ENCODE results near the gene MAP3K5. TPM values are rescaled to one million over a fixed set of nuclear protein-coding genes. Genes with fewer than 3 reads are reported as not detected.
"Not testable (repeated sequence)": the region's sequence is repeated elsewhere in the genome, so short reads cannot be mapped to it uniquely, and the experiment has no call there.

MAP3K5 gene
- total RNA-seq, 1 donor from 2014 or later, result 15.7 TPM

DNA sequence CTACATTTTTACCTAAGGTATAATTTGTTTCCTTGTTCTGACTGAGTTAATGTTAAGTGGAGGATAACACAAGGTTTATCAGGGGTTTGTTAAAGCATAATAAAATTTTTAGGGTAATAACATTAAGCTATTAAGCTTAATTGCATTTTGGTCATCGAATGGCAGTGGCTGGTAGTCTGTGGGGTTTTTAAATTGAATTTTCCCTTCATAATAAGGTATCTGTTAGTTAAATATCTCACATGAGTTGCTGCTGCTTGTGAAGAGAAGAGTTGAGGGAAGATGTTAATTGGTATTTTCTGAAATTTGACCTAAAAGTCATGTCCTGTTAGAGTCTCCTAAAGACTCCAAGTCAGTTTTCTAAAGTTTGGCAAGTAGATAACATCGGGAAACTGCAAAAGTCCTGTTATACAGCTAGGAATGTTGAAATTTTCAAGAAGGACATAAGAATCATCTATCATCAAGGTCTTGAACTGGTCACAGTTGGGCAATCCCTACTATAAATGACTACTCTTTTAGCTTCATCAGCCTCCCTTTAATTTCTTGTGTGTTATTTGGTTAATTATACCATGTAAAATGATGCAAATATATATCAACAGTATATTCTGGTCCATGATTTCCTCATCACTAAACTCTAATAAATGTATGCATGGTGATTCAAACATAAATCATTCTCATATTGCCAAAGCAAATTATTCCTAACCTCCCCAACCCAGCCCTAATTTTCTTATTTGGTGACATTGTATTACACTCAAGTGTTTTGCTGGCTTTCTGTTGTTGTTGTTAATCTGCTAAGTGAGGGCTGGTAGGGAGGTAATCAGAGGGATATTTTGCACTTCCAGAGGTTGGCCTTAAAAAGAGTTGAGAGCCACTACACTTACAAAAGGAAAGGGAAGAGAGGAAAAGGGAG lies 64.0 kb downstream of the MAP3K5 start:
- DNase-seq (ENCODE audit: low read depth), result no peak

DNA sequence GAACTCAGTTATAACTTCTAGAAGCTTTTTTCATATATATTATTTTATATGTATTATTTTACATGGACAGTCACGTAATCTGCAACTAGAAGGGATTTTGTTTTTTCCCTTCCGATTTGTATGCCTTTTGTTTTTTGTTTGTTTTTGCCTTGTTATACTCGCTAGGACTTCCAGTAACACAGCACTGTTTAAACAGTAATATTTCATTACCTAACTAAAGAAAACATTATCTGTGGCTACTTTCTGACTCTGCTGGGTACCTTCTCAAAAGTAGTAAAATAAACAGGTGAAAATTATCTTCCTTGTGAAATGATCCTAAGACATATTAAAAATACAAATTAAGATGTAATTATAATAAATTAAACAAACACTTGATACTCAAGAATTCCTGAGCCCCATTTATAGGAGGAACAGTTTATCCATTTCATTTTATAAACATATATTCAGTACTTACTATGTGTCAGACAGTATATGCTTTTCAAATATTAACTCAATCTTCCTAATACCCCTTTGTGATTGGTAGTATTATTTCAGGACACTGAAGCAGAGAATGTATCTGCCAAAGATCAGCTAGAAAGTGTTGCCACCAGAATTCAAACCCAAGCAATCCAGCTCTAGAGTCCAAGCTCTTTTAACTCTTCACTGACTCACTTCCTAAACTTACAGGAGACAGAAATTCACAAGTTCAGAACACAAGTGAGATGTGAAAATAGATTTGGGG lies 65.3 kb downstream of the MAP3K5 start:
- no peak for DNase-seq (ENCODE audit: low read depth)

DNA sequence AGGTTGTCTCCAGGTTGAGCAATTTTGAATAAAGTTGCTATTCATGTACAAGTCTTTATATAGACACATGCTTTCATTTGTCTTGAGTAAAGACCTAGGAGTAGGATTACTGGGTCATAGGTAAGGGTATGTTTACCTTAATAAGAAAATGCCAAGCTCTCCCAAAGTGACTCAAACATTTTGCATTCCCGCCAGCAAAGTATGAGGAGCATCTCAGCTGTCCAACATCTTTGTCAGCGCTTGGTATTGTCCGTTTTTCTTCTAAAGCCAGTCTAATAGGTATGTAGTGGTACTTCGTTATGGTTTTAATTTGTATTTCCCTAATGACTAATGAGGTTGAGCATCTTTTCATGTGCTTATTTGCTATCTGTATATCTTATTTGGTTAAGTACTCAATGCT lies 67.2 kb downstream of the MAP3K5 start:
- DNase-seq (ENCODE audit: low read depth), result no peak

DNA sequence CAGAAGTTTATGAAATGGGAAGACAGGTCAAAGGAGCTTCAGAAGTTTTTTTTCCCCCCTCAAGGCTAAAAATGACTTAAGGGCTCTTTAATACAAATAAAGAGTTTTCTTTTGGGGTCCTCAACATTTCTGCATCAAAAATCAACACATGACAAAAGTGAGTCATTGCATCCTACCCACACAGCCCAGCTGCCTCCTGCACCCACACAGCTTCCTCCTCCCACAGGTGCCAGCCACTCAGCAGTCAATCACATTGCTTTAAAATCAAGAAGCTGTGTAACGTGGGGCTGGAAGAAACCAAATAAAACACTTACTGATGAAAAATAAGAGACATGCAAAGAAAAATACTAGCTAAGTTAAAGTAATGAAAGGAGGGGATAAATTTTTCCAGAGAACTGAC lies 68.5 kb downstream of the MAP3K5 start:
- DNase-seq (ENCODE audit: low read depth), result peak; percentile 65

DNA sequence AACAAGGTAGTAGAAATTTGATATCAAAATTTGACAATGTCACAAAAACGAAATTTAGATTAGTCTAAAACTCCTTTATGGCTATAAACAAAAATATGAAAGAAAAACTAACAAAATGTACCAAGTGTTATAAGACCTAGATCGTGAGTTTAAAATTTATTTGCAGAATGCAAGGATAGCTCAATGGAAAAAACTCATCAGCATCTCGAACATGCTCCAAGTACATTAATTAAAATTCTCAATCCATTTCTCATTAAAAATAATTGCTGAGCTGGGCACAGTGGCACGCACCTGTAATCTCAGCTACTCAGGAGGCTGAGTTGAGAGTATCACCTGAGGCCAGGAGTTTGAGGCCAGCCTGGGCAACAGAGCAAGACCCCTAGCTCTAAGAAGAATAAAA lies 70.8 kb downstream of the MAP3K5 start:
- DNase-seq (ENCODE audit: low read depth), result no peak

DNA sequence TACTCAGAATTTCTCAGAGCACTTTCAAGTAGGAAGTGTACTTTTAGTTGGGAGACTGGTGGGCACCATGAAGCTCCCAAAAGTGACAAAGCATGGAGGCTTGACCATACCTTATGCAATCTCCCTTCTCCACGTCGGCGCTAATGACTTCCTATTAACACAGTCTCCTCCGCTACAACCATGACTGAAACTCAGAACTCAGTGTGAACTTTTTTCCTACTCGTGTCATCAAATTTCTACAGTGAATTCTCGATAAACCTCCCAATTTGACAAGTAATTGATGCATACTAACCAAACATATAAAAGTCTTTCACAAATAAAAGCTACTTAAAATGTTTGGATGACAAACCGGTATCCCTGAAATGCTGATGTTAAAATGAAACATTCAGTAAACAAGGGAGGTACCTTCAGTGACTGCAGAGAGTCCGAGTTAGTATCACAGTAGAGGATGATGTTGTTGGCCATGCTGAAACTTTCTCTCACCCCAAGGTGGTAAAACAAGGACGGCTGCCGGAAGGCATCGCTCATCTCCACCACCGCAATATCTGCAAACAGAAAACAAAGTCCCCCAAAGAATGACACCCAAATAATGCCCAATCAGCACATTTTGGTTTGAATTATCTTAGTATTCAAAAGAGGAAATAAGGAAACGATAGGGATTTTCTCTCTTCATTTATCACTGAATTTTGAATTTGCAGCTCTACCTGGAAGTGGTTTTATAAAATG lies 72.1 kb downstream of the MAP3K5 start:
- DNase-seq (ENCODE audit: low read depth), result no peak

DNA sequence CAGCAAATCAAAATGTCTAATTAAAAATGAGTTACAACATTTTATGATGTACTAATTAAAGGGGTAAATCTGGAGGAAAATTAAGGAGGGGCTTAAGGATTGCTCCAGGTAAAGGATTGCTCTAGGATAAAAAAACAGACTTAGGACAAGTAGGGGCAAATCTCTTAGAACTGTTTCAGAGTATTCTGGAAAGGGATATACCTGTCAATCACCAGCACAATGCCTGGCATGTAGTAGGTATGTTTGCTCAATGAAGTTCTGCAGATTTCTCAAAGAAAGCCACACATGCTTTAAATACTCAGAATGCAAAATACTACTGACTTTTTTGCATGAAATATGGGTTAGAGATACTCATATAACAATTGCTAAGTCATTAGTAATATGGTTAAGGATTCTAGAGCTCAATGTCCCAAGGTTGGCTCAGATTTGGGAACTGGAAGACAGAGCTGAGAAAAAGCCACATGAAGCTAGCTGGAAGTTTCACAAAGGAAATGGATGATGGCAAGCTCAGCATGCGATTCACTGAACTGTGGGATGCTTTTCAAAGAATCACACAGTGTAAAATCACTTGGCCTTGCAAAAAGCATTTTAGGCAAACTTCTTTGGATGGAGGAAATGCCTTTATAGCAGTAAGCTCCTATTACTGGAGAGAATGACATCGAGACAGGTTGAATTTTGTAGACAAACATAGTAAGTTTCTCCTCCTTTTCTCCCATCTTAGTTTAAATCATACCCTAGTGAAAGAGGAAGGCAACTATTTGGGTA lies 72.8 kb downstream of the MAP3K5 start:
- peak; percentile 16 for DNase-seq (ENCODE audit: low read depth)

DNA sequence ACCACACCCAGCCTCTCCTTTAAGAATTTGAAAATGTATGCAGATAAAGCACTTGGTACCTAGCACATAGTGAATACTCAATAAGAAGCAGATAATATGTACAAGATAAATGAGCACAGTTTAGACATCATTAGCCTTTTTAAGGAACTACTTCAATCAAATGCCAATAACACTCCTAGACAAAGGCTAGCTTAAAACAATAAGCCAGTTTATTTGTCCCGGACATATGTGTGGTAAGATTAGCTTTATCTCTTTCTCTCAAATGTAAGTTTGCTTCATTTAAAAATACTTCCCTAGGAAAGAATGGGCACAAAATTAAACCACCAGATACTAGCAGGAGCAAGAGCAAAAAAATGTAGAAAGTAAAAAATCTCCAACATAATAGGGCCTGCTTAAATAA lies 73.8 kb downstream of the MAP3K5 start:
- DNase-seq (ENCODE audit: low read depth), result no peak

DNA sequence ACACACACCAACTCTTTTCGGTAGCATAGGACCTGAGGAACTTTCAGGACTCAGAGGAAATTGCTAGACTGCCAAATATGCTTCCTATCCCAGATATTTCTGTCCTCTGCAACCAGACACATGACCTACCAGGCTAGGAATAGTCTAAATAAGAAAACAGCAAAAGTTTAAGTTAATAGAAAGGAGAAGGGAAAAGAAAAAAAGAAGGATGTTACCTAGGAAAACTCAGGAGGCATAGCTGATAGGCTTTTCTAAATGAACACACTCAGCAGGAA lies 74.6 kb downstream of the MAP3K5 start:
- DNase-seq (ENCODE audit: low read depth), result no peak

DNA sequence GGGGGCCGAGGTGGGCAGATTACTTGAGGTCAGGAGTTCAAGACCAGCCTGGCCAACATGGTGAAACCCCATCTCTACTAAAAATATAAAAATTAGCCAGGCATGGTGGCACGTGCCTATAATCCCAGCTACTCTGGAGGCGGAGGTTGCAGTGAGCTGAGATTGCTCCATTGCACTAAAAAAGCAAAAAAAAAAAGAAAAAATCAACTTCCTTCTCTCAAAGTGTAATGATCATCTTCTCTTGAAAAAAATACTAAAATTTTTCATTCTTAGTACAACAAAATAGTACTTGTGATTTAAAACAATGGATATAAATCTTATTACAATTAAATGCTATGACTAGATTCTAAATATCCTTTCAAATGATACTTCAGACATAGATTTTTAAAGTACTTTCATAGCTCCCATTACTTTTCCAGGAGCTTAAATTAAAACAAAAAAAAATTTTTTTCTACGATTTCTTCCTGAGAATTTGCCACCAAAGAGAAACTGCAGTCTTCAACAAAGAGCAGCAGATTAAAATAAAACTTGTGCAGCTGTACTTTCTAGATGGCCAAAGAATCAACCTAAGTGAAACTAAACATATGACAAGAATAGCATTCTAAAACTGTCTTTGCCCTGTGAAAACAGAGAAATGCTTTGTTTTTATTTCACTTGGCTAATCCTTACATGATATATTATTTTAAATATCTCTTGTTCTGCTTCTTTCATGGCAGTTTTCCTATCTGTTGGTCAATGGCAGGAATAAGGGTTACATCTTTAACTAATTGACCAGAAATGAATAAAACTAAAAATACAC lies 75.2 kb downstream of the MAP3K5 start:
- peak; percentile 40 for DNase-seq (ENCODE audit: low read depth)

DNA sequence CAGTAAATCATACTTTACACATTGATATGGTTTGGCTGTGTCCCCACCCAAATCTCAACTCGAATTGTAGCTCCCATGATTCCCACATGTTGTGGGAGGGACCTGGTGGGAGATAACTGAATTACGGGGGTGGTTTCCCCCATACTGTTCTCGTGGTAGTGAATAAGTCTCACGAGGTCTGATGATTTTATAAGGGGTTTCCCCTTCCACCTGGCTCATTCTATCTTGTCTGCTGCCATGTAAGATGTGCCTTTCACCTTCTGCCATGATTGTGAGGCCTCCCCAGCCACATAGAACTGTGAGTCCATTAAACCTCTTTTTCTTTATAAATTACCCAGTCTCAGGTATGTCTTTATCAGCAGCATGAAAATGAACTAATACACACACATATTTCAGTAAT lies 79.6 kb downstream of the MAP3K5 start:
- not testable (repeated sequence) for DNase-seq (ENCODE audit: low read depth)

DNA sequence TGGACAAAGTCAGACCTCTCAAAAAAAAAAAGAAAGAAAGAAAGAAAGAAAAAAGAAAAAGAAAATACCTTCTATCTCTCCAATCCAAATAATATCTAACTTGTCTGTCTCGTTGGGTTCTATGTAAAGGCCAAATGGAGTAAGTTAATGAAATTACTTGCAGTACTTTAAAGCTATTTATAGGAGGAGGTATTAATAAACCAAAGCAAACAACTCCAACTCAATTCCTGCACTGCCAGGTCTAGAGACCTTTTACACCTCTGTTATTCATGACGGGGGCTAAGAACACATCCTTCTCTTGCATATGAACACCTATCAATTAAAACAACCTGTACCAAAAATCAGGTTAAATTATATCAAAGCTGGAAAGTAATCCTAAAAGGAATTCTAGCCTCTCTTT lies 80.6 kb downstream of the MAP3K5 start:
- no peak for DNase-seq (ENCODE audit: low read depth)

DNA sequence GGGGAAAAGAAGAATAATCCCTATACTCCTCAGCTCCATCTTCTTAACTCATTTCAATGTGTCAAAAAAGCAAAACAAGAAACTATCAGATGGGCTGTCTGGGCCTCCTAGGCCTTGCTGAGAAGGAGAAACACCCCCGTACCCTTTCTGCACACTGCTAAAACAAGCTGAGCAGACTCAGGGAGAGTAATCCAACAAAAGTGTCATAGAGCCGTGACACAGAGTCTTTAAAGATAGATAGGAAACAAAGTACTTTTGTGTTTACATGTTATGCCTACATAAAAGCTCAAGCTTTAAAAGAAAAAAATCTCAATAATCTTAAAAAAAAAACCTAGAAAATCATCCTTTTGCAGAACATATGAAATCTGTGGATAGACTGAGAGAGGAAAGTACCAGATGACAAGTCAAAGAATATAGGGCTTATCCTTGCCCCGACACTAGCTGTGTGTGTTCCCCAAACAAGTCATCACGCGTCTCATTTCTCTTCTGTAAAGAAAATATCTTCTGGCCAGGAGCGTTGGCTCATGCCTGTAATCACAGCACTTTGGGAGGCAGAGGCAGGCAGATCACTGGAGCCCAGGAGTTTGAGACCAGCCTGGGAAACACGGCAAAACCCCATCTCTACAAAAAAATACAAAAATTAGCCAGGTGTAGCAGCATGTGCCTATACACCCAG lies 81.3 kb downstream of the MAP3K5 start:
- DNase-seq (ENCODE audit: low read depth), result no peak

DNA sequence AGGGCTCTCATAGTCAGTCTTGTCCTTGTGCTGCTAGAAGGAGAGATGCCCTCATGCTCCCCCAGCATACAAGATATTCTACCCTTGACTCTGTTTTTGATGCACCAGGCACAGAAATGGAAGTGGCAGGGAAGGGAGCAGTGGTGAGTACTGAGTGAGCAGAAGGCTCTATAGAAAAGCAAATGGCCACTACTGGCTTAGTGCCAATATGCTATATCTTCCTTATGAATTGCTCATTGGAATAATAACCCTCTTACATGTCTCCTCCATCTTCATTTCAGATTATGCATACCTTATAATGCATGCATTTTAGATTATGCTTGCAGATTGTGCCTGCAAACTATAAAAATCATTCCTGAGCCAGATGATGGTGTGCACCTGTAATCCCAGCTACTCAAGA lies 82.8 kb downstream of the MAP3K5 start:
- no peak for DNase-seq (ENCODE audit: low read depth)

DNA sequence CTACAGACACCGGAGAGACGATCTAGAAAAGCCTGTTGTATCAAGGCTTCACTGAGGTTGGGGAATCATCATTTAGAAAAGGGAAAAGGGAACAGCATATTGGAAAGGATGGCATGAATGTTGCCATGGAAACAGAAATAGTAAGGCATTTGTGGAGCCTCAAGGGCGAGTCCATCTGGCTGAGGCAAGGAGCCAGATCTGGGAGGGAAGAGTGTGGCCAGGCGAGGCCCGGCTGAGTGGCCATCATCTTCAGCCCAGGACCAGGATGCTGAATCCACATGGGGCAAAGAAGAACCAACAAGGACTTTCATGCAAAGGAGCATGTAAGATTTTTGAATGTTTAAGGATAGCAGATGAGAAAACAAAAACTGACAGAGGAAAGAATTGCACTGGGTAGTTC lies 85.8 kb downstream of the MAP3K5 start:
- no peak for DNase-seq (ENCODE audit: low read depth)

DNA sequence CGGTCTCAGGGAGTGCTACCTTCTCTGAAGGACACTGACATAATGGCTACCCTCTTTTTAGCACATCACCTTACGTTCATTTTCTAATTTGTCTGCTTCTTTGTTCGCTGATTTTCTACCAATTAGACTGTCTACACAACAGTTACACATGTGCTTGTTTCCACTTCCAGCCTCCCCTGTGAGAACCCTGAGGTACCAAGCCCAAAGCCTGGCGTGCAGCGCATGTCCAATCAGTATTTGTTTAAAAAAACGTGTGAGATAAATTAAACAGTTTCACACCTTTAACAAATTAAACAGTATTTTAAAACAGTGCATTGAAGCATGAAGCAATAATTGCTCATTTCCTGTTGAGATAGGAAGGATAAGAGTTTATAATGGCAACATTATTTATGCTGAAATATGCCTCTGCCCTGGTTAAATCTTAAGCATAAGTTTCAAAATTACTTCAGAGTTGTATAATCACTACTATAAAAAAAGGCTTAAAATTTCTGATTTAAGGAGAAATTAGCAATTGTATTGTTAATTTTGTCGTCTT lies 88.9 kb downstream of the MAP3K5 start:
- no peak for DNase-seq (ENCODE audit: low read depth)

DNA sequence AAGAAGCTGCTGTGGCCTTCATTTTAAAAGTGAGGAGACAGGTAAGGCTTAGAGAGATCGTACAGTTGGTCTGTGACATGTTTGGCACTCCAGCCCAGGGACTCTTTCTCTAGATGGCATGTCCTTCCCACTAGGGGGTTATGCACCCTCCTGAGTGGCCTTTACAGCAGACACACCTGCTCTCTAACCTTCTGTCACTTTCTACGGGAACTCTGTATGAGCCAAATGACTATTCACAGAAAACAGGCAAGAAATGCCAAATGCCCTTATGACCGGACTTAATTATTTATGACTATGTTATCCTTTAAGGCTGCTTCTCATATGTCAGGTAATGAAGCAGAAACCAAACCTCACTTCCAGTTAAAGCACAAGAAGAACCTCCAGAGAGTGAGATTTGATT lies 91.2 kb downstream of the MAP3K5 start:
- DNase-seq (ENCODE audit: low read depth), result no peak

DNA sequence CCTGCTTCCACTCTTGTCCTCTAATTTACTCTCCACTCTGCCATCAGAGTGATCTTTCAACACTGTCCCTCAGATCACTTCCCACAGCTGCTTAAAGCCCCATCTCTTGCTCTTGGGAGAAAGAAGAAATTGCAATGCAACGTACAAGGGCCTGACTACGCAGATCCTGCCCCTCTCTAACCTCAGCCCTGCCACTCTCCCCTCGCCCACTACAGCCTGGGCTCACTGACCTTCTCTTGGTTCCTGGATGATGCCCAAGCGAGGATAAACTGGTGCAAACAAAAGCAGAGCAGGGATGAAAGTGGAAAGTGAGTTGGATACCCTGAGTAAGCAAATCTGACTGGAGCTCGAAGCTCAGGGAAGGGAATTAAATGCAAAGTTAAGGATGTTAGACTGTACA lies 92.9 kb downstream of the MAP3K5 start:
- DNase-seq (ENCODE audit: low read depth), result no peak

DNA sequence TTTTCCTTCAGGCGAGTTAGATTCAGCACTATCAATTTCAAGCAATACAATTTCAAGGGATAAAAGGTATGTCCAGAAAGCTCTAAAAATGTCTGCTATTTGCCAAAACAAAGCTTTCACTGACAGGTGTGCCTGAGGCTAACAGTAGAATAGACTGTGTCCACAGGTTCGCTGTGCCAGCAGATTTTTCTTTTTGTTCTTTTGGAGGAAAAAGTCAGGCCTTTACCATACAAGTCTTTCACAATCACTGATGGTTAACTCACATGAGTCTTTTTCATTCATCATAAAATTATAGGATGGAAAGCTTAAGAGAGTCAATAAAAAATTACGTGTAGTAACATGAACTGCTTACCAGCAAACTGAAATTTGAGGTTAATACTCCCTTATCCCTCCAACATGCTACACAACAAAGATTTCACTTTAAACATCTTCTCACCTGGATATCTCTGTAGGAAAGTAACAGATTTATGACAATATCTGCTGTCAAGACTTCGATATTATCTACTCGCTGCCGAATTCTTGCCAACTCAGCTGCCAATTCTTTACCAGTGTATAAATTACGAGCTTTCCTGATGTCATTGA lies 95.4 kb downstream of the MAP3K5 start:
- no peak for DNase-seq (ENCODE audit: low read depth)
